HFF-Myc (cell line): Measurements from ENCODE around the gene ZBTB44.

ENCODE experiments used
- DNase-seq: peaks from one replicate; pipeline ENCODE4 v3.0.0-alpha.2; 2011; ENCODE audit warnings: low read depth; ENCODE audit errors: extremely low read depth
- H3K4me3 ChIP-seq: replicated peaks from 2 replicates; pipeline ENCODE4 v1.5.1; 2011; ENCODE audit warnings: low read depth, mild to moderate bottlenecking, control low read depth, low read length
- TF ChIP-seq, protein P1 (sequence below): IDR thresholded peaks from 2 replicates; pipeline ENCODE4 v1.5.1; 2012; ENCODE audit warnings: mild to moderate bottlenecking, low read depth, low read length, control low read depth; ENCODE audit errors: missing control alignments

Gene ZBTB44

DNA sequence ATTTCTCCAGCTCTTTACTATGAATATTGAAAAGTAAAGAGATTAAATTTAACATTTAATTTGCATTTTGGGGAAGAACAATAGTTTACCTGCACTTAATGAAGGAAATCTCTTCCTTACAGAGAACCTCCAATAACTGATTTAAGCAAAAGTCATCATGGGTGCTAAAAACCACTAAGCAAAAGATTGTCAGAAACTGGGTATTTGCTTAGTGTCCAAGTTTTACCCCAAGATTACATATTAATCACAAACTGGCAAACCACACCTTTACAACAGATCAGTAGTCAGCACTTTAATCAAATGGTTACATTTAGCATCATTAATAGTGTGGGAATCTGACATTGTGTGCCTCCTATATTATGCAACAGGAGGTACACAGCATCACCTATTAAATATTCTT, 2.7 kb downstream of the ZBTB44 start:
- TF ChIP-seq, protein P1, sequence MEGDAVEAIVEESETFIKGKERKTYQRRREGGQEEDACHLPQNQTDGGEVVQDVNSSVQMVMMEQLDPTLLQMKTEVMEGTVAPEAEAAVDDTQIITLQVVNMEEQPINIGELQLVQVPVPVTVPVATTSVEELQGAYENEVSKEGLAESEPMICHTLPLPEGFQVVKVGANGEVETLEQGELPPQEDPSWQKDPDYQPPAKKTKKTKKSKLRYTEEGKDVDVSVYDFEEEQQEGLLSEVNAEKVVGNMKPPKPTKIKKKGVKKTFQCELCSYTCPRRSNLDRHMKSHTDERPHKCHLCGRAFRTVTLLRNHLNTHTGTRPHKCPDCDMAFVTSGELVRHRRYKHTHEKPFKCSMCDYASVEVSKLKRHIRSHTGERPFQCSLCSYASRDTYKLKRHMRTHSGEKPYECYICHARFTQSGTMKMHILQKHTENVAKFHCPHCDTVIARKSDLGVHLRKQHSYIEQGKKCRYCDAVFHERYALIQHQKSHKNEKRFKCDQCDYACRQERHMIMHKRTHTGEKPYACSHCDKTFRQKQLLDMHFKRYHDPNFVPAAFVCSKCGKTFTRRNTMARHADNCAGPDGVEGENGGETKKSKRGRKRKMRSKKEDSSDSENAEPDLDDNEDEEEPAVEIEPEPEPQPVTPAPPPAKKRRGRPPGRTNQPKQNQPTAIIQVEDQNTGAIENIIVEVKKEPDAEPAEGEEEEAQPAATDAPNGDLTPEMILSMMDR = no peak
- no peak for DNase-seq
- H3K4me3 ChIP-seq = no peak overlapping the region

DNA sequence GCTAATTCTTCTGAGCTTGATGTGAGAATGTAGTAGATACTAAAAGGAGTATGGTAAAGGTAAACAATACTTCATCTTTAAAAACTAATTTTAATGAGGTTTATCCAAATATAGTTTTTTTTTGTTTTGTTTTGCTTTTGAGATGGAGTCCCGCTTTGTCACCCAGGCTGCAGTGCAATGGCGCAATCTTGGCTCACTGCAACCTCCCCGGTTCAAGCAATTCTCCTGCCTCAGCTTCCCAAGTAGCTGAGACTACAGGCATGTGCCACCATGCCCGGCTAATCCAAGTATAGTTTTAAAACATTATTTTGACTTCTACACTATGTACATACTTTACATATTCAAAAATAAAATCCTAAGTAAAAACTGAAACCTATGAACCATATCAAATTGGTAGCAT, 4.1 kb downstream of the ZBTB44 start:
- no peak overlapping the region for H3K4me3 ChIP-seq
- TF ChIP-seq, protein P1 = no peak
- DNase-seq = no peak

DNA sequence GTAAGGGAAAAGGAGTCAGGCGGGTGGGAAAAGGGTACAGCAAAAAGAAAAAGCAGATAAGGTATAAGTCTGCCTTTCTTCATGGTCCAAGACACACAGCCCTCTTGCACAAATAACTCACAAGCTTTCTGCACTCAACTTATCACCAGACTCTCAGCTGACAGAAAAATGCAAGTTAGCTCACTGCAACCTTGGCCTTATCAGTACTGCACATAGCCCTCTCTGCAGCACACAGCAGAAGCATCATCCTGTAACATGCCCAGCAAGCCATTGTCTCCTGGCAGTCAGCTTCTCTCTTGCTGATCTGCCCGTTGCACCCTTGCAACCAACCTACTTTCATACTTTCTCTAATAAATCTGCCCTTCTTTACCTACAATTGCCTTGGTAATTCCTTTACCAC, 5.8 kb downstream of the ZBTB44 start:
- no peak overlapping the region for H3K4me3 ChIP-seq
- TF ChIP-seq, protein P1 = no peak
- DNase-seq = no peak

DNA sequence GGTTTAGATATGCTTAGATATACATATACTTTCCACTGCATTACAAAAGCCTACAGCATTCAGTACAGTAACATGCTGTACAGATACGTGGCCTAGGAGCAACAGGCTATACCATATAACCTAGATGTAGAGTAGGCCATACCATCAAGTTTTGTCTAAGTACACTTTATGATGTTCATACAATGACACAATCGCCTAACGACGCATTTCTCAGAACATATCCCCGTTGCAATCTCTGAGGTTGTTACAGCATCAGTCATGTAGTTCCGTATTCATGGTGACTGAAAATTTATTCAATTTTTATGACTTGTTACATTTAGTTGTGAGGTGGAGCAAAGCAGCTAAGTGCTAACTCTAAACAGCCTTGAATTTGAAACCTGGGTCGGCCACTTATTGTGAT, 6.7 kb downstream of the ZBTB44 start:
- no peak overlapping the region for H3K4me3 ChIP-seq
- TF ChIP-seq, protein P1 = no peak
- DNase-seq = no peak

DNA sequence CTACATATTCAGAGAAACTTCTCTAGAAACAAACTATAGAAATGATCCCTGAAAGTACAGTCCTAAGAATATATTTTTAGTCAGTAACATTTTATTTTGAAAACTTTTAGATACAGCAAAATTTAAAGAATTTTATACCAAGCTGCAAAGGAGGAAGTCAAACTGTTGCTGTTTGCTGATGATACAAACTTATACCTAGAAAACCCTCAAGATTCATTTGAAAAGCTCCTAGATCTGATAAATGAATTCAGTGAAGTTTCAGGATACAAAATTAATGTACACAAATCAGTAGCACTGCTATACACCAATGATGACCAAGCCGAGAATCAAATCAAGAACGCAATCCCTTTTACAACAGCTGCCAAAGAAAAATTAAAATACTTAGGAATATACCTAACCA, 10.1 kb downstream of the ZBTB44 start:
- H3K4me3 ChIP-seq = no peak overlapping the region
- TF ChIP-seq, protein P1 = no peak
- no peak for DNase-seq

DNA sequence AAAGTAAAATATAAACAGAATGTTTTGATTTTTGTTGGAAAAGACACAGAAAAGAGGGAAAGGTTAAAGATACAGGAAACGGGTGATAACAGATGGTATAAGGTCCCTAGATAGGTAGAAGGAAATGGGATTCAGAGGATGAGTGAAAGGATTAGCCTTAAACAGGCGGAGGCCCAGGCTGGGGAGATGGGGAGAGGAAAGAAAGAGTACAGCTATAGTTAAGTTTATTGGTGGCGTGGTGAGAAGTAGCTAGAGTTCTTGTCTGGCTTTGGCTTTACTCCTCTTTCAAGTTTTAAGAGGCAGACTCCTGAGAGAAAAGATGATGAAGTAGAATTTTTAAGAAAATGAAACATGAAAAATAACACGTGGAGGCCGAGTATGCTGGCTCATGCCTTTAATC, 13.7 kb downstream of the ZBTB44 start:
- TF ChIP-seq, protein P1 = no peak
- no peak for DNase-seq
- H3K4me3 ChIP-seq = no peak overlapping the region

DNA sequence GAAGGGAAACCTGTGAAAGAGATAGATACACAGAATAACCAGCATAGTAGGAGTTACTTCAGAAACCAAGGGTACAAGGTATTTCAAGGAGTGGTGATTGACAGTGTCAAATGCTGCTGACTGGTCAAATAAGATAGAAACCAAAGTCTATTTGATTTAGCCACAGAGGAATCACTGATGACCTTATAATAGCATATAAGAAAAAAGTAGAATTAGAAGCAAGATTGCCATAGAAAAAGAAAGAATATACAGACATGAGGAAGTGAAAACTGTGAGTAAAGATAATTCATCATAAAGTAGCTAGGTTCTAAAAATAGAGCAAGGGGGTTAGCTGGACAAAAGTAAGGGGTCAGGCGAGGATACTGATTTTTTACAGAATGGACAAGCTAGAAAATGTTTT, 14.2 kb downstream of the ZBTB44 start:
- no peak for DNase-seq
- no peak overlapping the region for H3K4me3 ChIP-seq
- TF ChIP-seq, protein P1 = no peak
